HEK293 (cell line): Measurements from ENCODE around the gene ARHGAP24.

ENCODE experiments used
- CTCF ChIA-PET: fragments of 350-600 bp; formaldehyde crosslinking; extraction: SDS; loops from one replicate; lab custom pipeline; 2021; ENCODE audit warnings: antibody characterized with exemption; lab: Yijun Ruan, JAX
- POLR2A ChIA-PET: fragments of 300-600 bp; formaldehyde crosslinking; extraction: SDS; loops from one replicate; lab custom pipeline; 2020; ENCODE audit warnings: antibody characterized with exemption, inconsistent platforms; lab: Yijun Ruan, JAX
- H3K27ac ChIP-seq: fragments of 200-500 bp; sonication (Bioruptor generic); 2 replicates; pipeline ENCODE4 v1.5.1; 2014; ENCODE audit warnings: low read depth, low read length, control low read depth, inconsistent platforms; ENCODE audit errors: extremely low read depth
- H3K36me3 ChIP-seq, 2 experiments: fragments of 200-500 bp in 1 of 2; sonication (Bioruptor generic) in 1 of 2; 1 replicate in 1 of 2; 2 replicates in 1 of 2; pipeline ENCODE4 v1.5.1; 2014 to 2017; ENCODE audit warnings: inconsistent platforms in 2 of 2, low read length in 2 of 2; ENCODE audit not compliant: control insufficient read depth in 2 of 2, insufficient read depth in 1 of 2
- H3K4me1 ChIP-seq: fragments of 200-500 bp; sonication (Bioruptor generic); 2 replicates; pipeline ENCODE4 v1.5.1; 2014; ENCODE audit warnings: mild to moderate bottlenecking, low read length, inconsistent platforms; ENCODE audit not compliant: control insufficient read depth, insufficient read depth
- H3K4me3 ChIP-seq: 2 replicates; pipeline ENCODE4 v1.5.1; 2011; ENCODE audit warnings: low read depth, mild to moderate bottlenecking, control low read depth, low read length, moderate library complexity
- H3K9me3 ChIP-seq: fragments of 200-500 bp; sonication (Bioruptor generic); 2 replicates; pipeline ENCODE4 v1.5.1; 2014; ENCODE audit warnings: low read depth, low read length, inconsistent platforms; ENCODE audit not compliant: control insufficient read depth, insufficient read depth
- BCL11A ChIP-seq: fragments of 450-650 bp; formaldehyde crosslinking; IDR thresholded peaks from 2 replicates; pipeline ENCODE4 v1.5.1; 2016; ENCODE audit warnings: low read depth, missing biosample characterization, missing genetic modification characterization
- FEZF1 ChIP-seq: fragments of 450-650 bp; formaldehyde crosslinking; IDR thresholded peaks from 2 replicates; pipeline ENCODE4 v1.5.1; 2016; ENCODE audit warnings: missing biosample characterization, missing genetic modification characterization
- GLIS1 ChIP-seq: fragments of 450-650 bp; formaldehyde crosslinking; IDR thresholded peaks from 2 replicates; pipeline ENCODE4 v1.5.1; 2016; ENCODE audit warnings: missing biosample characterization, missing genetic modification characterization
- KLF9 ChIP-seq: fragments of 450-650 bp; formaldehyde crosslinking; IDR thresholded peaks from 2 replicates; pipeline ENCODE4 v1.5.1; 2016; ENCODE audit warnings: missing biosample characterization, missing genetic modification characterization, low read depth
- OVOL3 ChIP-seq: fragments of 450-650 bp; formaldehyde crosslinking; IDR thresholded peaks from 2 replicates; pipeline ENCODE4 v1.5.1; 2016; ENCODE audit warnings: missing biosample characterization, missing genetic modification characterization
- SETDB1 ChIP-seq: IDR thresholded peaks from one replicate; pipeline ENCODE4 v1.6.1; 2017; ENCODE audit warnings: mild to moderate bottlenecking, low read length, moderate library complexity, mixed read lengths; ENCODE audit not compliant: insufficient read length
- ZEB2 ChIP-seq: fragments of 450-650 bp; formaldehyde crosslinking; IDR thresholded peaks from 2 replicates; pipeline ENCODE4 v1.5.1; 2016; ENCODE audit warnings: missing biosample characterization, missing genetic modification characterization
- ZFP41 ChIP-seq: fragments of 450-650 bp; formaldehyde crosslinking; IDR thresholded peaks from 2 replicates; pipeline ENCODE4 v1.5.1; 2016; ENCODE audit warnings: missing biosample characterization, missing genetic modification characterization, borderline replicate concordance
- ZIC2 ChIP-seq: fragments of 450-650 bp; formaldehyde crosslinking; IDR thresholded peaks from 2 replicates; pipeline ENCODE4 v1.5.1; 2016; ENCODE audit warnings: missing biosample characterization, missing genetic modification characterization
- ZNF341 ChIP-seq: fragments of 450-650 bp; formaldehyde crosslinking; IDR thresholded peaks from 2 replicates; pipeline ENCODE4; 2016; ENCODE audit warnings: low read depth, missing biosample characterization, missing genetic modification characterization
- ZNF350 ChIP-seq: fragments of 450-650 bp; formaldehyde crosslinking; IDR thresholded peaks from 2 replicates; pipeline ENCODE4 v1.5.0; 2017; ENCODE audit warnings: missing biosample characterization, mild to moderate bottlenecking, missing genetic modification characterization
- ZNF518A ChIP-seq: fragments of 450-650 bp; formaldehyde crosslinking; conservative IDR thresholded peaks from 2 replicates; pipeline ENCODE4 v1.5.1; 2016; ENCODE audit warnings: low read depth, missing biosample characterization, missing genetic modification characterization
- ZNF530 ChIP-seq: fragments of 450-650 bp; formaldehyde crosslinking; IDR thresholded peaks from 2 replicates; pipeline ENCODE4 v1.5.1; 2016; ENCODE audit warnings: low read depth, missing biosample characterization, missing genetic modification characterization
- ZNF549 ChIP-seq: fragments of 450-650 bp; IDR thresholded peaks from 2 replicates; pipeline ENCODE4 v1.5.1; 2018; ENCODE audit warnings: missing biosample characterization, missing genetic modification characterization, mild to moderate bottlenecking, inconsistent platforms, moderate library complexity
- ZNF658 ChIP-seq: fragments of 450-650 bp; formaldehyde crosslinking; IDR thresholded peaks from 2 replicates; pipeline ENCODE4; 2016; ENCODE audit warnings: missing biosample characterization, missing genetic modification characterization
- ZNF701 ChIP-seq: fragments of 450-650 bp; formaldehyde crosslinking; IDR thresholded peaks from 2 replicates; pipeline ENCODE4 v1.5.1; 2016; ENCODE audit warnings: missing biosample characterization, missing genetic modification characterization
- ZNF785 ChIP-seq: fragments of 450-650 bp; formaldehyde crosslinking; IDR thresholded peaks from 2 replicates; pipeline ENCODE4 v1.5.1; 2016; ENCODE audit warnings: missing biosample characterization, missing genetic modification characterization
- TF ChIP-seq, protein P1 (sequence below): fragments of 450-650 bp; formaldehyde crosslinking; conservative IDR thresholded peaks from 2 replicates; pipeline ENCODE4 v1.5.1; 2016; ENCODE audit warnings: low read depth, missing biosample characterization, missing genetic modification characterization
- TF ChIP-seq, protein P2 (sequence below): fragments of 450-650 bp; formaldehyde crosslinking; IDR thresholded peaks from 2 replicates; pipeline ENCODE4 v1.5.1; 2016; ENCODE audit warnings: missing biosample characterization, missing genetic modification characterization
- TF ChIP-seq, protein P3 (sequence below): fragments of 450-650 bp; formaldehyde crosslinking; IDR thresholded peaks from 2 replicates; pipeline ENCODE4 v1.5.1; 2017; ENCODE audit warnings: missing biosample characterization, missing genetic modification characterization

Gene ARHGAP24

DNA sequence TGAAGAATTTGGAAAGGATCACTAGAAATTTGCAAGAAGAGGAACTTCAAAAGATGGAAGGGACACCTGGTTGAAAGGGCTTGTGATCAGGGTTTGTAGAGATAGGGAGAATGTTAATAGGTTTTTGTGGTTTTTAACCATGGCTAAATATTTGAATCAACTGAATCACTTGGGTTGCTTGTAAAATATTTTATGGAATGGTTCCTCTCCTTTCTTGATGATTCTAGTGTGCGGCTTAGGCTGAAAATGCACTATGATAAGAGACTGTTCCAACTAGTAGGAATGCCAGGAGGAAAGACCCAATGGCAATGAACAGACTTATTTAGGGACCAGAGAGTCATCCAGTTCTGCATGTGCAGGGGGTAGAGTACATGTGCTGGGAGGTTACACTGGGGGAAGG lies 408.2 kb downstream of the ARHGAP24 start:
- no peaks in the 10 kb centered on the region for H3K4me1 ChIP-seq
- CTCF ChIA-PET, result interaction anchor here (0.6 kb wide), 1 partner anchor 20 kb away, joined by 5 read pairs; no protein-coding TSS in a partner anchor
- no peaks in the 10 kb centered on the region for H3K36me3 ChIP-seq
- TF ChIP-seq ZEB2 (tag by site-specific recombination) (no peak), GLIS1 (peak; percentile 41; the same call in 1 of the 2 replicates)
- TF ChIP-seq, all 188 proteins: peak for 1
- H3K9me3 ChIP-seq, result no peaks in the 10 kb centered on the region
- POLR2A ChIA-PET, result no interaction called here
- H3K4me3 ChIP-seq, result no peak overlapping the region
- H3K27ac ChIP-seq, result no peak overlapping the region

DNA sequence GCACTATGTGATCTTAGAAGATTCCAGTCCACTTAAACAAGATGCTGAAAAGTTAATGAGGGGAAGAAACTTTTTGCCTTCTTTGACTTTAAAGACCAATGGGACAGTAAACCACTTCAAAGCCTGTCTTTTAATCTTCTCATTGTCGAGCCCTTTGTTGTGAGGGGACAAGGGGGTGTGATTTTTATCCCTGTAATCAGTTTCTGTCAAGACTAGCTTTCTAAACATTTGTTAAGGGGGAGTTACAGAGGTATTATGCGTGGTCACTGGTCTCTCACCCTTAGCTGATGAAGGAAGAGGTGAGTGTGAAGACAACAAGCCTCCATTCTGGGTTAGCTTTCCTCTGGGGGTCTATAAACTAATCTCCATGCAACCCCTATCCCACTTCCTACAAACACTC lies 409.3 kb downstream of the ARHGAP24 start:
- no peak overlapping the region for H3K27ac ChIP-seq
- no peak overlapping the region for H3K4me3 ChIP-seq
- ChIA-PET POLR2A (no interaction called here), CTCF (interaction anchor here (0.7 kb wide), 1 partner anchor 25 kb away, joined by 3 read pairs; no protein-coding TSS in a partner anchor)
- no peaks in the 10 kb centered on the region for H3K4me1 ChIP-seq
- no peaks in the 10 kb centered on the region for H3K36me3 ChIP-seq
- H3K9me3 ChIP-seq, result no peaks in the 10 kb centered on the region
- TF ChIP-seq ZNF658 (tag by site-specific recombination) (no peak), ZNF549 (tag by site-specific recombination) (no peak), ZFP41 (tag by site-specific recombination) (no peak), ZNF350 (tag by site-specific recombination) (no peak), SETDB1 (no peak), ZNF341 (tag by site-specific recombination) (no peak), BCL11A (tag by site-specific recombination) (no peak), OVOL3 (tag by site-specific recombination) (no peak), ZIC2 (no peak), ZNF518A (tag by site-specific recombination) (no peak), ZNF530 (tag by site-specific recombination) (no peak), KLF9 (tag by site-specific recombination) (no peak), ZNF701 (tag by site-specific recombination) (no peak), ZNF785 (no peak), FEZF1 (tag by site-specific recombination) (no peak)
- TF ChIP-seq, protein P1, sequence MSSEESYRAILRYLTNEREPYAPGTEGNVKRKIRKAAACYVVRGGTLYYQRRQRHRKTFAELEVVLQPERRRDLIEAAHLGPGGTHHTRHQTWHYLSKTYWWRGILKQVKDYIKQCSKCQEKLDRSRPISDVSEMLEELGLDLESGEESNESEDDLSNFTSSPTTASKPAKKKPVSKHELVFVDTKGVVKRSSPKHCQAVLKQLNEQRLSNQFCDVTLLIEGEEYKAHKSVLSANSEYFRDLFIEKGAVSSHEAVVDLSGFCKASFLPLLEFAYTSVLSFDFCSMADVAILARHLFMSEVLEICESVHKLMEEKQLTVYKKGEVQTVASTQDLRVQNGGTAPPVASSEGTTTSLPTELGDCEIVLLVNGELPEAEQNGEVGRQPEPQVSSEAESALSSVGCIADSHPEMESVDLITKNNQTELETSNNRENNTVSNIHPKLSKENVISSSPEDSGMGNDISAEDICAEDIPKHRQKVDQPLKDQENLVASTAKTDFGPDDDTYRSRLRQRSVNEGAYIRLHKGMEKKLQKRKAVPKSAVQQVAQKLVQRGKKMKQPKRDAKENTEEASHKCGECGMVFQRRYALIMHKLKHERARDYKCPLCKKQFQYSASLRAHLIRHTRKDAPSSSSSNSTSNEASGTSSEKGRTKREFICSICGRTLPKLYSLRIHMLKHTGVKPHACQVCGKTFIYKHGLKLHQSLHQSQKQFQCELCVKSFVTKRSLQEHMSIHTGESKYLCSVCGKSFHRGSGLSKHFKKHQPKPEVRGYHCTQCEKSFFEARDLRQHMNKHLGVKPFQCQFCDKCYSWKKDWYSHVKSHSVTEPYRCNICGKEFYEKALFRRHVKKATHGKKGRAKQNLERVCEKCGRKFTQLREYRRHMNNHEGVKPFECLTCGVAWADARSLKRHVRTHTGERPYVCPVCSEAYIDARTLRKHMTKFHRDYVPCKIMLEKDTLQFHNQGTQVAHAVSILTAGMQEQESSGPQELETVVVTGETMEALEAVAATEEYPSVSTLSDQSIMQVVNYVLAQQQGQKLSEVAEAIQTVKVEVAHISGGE (tag by site-specific recombination), result no peak
- TF ChIP-seq, protein P2, sequence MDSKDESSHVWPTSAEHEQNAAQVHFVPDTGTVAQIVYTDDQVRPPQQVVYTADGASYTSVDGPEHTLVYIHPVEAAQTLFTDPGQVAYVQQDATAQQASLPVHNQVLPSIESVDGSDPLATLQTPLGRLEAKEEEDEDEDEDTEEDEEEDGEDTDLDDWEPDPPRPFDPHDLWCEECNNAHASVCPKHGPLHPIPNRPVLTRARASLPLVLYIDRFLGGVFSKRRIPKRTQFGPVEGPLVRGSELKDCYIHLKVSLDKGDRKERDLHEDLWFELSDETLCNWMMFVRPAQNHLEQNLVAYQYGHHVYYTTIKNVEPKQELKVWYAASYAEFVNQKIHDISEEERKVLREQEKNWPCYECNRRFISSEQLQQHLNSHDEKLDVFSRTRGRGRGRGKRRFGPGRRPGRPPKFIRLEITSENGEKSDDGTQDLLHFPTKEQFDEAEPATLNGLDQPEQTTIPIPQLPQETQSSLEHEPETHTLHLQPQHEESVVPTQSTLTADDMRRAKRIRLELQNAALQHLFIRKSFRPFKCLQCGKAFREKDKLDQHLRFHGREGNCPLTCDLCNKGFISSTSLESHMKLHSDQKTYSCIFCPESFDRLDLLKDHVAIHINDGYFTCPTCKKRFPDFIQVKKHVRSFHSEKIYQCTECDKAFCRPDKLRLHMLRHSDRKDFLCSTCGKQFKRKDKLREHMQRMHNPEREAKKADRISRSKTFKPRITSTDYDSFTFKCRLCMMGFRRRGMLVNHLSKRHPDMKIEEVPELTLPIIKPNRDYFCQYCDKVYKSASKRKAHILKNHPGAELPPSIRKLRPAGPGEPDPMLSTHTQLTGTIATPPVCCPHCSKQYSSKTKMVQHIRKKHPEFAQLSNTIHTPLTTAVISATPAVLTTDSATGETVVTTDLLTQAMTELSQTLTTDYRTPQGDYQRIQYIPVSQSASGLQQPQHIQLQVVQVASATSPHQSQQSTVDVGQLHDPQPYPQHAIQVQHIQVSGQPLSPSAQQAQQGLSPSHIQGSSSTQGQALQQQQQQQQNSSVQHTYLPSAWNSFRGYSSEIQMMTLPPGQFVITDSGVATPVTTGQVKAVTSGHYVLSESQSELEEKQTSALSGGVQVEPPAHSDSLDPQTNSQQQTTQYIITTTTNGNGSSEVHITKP (tag by site-specific recombination), result no peak
- TF ChIP-seq, protein P3, sequence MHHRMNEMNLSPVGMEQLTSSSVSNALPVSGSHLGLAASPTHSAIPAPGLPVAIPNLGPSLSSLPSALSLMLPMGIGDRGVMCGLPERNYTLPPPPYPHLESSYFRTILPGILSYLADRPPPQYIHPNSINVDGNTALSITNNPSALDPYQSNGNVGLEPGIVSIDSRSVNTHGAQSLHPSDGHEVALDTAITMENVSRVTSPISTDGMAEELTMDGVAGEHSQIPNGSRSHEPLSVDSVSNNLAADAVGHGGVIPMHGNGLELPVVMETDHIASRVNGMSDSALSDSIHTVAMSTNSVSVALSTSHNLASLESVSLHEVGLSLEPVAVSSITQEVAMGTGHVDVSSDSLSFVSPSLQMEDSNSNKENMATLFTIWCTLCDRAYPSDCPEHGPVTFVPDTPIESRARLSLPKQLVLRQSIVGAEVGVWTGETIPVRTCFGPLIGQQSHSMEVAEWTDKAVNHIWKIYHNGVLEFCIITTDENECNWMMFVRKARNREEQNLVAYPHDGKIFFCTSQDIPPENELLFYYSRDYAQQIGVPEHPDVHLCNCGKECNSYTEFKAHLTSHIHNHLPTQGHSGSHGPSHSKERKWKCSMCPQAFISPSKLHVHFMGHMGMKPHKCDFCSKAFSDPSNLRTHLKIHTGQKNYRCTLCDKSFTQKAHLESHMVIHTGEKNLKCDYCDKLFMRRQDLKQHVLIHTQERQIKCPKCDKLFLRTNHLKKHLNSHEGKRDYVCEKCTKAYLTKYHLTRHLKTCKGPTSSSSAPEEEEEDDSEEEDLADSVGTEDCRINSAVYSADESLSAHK (tag by site-specific recombination), result no peak
